Gastrocnemius medialis (tissue), 4 donors: ENCODE results near the gene SLC39A11. TPM values are rescaled to one million over a fixed set of nuclear protein-coding genes. Genes with fewer than 3 reads are reported as not detected.

Source experiments
- ATAC-seq, 2 donors: fragments of 150-250 bp; one replicate each; pipeline ENCODE4 v1.9.1; 2016
- DNase-seq, 2 donors: peaks; one replicate each; pipeline ENCODE4 v3.0.0-alpha.2; 2019
- H3K27ac ChIP-seq, 4 donors: fragments of 200-600 bp; sonication (generic); 1 replicate in 1 of 4; 2 replicates in 3 of 4; pipeline ENCODE4 v1.5.1; 2016 to 2018; ENCODE audit warnings: mild to moderate bottlenecking in 2 of 4, moderate library complexity in 1 of 4
- H3K27me3 ChIP-seq, 3 donors: fragments of 200-600 bp; sonication (generic) in 2 of 3; 1 replicate in 1 of 3; 2 replicates in 2 of 3; pipeline versions ENCODE4 v1.5.1 to v1.6.0; 2016 to 2019; ENCODE audit warnings: mild to moderate bottlenecking in 1 of 3, moderate library complexity in 1 of 3
- H3K36me3 ChIP-seq, 2 donors: fragments of 200-600 bp; sonication (generic) in 1 of 2; one replicate each; pipeline ENCODE4 v1.5.1; 2017 to 2018
- H3K4me1 ChIP-seq, 2 donors: fragments of 200-600 bp; sonication (generic) in 1 of 2; one replicate each; pipeline ENCODE4 v1.5.1; 2016 to 2017; ENCODE audit warnings: mild to moderate bottlenecking in 2 of 2
- H3K4me3 ChIP-seq, 4 donors: fragments of 200-600 bp; sonication (generic) in 3 of 4; 1 replicate in 1 of 4; 2 replicates in 3 of 4; pipeline ENCODE4 v1.5.1; 2016 to 2019; ENCODE audit warnings: mild to moderate bottlenecking in 2 of 4
- H3K9me3 ChIP-seq, 3 donors: fragments of 200-600 bp; sonication (generic) in 2 of 3; 1 replicate in 1 of 3; 2 replicates in 2 of 3; pipeline ENCODE4 v1.5.1; 2016 to 2019
- CTCF ChIP-seq, 5 experiments: fragments of 450-650 bp in 3 of 5; fragments of 200-600 bp in 2 of 5; sonication (generic) in 2 of 5; IDR thresholded peaks in 4 of 5; conservative IDR thresholded peaks in 1 of 5; 1 replicate in 4 of 5; 2 replicates in 1 of 5; pipeline ENCODE4 v1.5.1; 2016 to 2019; ENCODE audit warnings: antibody characterized with exemption in 5 of 5, mild to moderate bottlenecking in 3 of 5, moderate library complexity in 3 of 5
- POLR2A ChIP-seq, 2 donors: fragments of 450-650 bp; IDR thresholded peaks; one replicate each; pipeline ENCODE4 v1.6.1; 2017; ENCODE audit warnings: antibody characterized with exemption in 2 of 2, mild to moderate bottlenecking in 2 of 2, moderate library complexity in 2 of 2
- in situ Hi-C, 4 donors: fragments of 200-750 bp; cut with MboI; loops; one replicate each; pipeline versions ENCODE4 v1.15.0 to v1.8.0; 2017; ENCODE audit warnings: low sequenced_read_pairs in 4 of 4
- intact Hi-C: fragments of 100-400 bp; cut with DNase I; formaldehyde crosslinking; loops from one replicate; pipeline ENCODE4 v1.15.1; 2023; ENCODE audit warnings: low total_unique reads
- total RNA-seq, 4 donors: library from RNA; depleted of rRNA; stranded (reverse); fragments of >200 nt; gene quantifications; one replicate each; pipeline versions ENCODE4 v1.1.0 to v1.2.3, GENCODE V29; 2016

The SLC39A11 gene
- total RNA-seq, 4 donors from 2014 or later: 7.6 to 28.4 (median 10.7) TPM

- no peak overlapping the region for H3K27ac ChIP-seq
- no peak overlapping the region for H3K4me3 ChIP-seq
- H3K4me1 ChIP-seq: no peaks in the 10 kb centered on the region
- peaks cover 0 to 9% (median 0%) of the 10 kb centered on the region in 3 donors for H3K27me3 ChIP-seq
- TF ChIP-seq CTCF (IDR thresholded peaks at IDR 0.05 in 4 of 5, conservative IDR thresholded peaks at IDR 0.05 in 1 of 5) (no peak), POLR2A (IDR thresholded peaks at IDR 0.05) (no peak)
- in situ Hi-C loops (no loop called here), intact Hi-C loops (no loop called here)
- ATAC-seq: no peak
- H3K9me3 ChIP-seq: no peaks in the 10 kb centered on the region
- no peaks in the 10 kb centered on the region for H3K36me3 ChIP-seq
- DNase-seq: no peak
Measured at GRCh38 chr17:72624652-72625051, 467.8 kb downstream of the SLC39A11 start.

DNA sequence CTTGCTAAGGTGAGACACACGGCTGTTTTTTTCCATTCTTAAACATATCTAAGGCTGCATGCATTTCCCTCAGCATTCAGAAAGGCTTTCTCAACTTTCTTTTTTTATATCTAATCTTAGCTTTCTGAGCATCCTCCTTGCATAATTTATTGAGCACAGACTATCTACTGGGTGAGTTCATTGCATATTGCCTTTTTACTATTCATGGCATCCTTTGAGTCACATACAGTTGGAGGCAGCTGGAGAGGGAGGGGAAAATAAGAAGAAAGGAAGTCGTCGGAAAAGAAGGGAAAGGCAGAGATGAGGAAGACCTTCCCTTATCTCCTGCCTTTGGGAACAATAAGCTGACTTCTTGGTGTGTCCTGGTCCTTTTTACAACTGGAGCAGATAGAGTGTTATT lies 468.3 kb downstream of the SLC39A11 start:
- no peak for TF ChIP-seq CTCF (IDR thresholded peaks at IDR 0.05 in 4 of 5, conservative IDR thresholded peaks at IDR 0.05 in 1 of 5)
- no peak for TF ChIP-seq POLR2A (IDR thresholded peaks at IDR 0.05)
- Histone ChIP-seq H3K27me3 (peaks cover 0 to 9% (median under 1%) of the 10 kb centered on the region in 3 donors), H3K36me3 (no peaks in the 10 kb centered on the region), H3K9me3 (no peaks in the 10 kb centered on the region), H3K27ac (no peak overlapping the region), H3K4me3 (no peak overlapping the region), H3K4me1 (no peaks in the 10 kb centered on the region)
- no peak for ATAC-seq
- intact Hi-C loops (no loop called here), in situ Hi-C loops (no loop called here)
- no peak for DNase-seq

DNA sequence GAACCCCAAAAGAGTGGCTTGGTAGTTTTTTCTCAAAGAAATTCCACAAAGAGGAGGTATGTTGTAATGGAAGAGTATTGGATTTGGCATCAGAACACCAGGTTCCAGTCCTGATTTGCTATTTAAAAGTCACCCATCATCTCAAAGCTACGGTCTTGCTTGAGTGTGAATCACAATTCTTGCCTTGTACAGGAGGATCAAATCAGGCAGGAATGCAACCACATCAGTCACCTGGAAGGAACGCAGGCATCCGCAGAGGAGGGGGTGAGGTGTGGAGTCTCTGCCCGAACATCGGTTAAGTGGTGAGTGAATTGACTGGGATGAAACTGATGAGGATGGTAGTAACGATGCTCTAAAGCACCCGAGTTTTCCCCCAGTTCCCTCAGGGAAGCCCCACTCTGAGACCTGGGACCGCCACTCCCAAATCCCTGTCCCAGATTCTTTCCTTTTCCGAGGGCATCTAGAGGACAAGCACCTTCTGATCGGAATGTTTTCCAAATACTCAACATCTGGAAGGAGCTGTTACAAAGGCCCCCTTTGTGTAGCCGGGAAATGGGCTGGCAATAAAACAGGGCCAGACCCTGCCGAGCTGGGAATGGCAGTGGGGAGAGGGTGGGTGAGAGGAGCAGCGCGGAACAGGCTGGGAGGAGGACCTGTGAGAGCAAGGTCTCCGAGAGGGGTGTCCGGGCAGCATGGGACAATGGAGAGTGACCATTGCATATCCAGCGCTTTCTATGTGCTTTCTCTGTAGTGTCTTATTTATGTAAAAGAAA lies 469.6 kb downstream of the SLC39A11 start:
- DNase-seq (no peak), ATAC-seq (no peak)
- no peaks in the 10 kb centered on the region for H3K9me3 ChIP-seq
- in situ Hi-C loops: no loop called here
- TF ChIP-seq POLR2A (IDR thresholded peaks at IDR 0.05): no peak
- no peak for TF ChIP-seq CTCF (IDR thresholded peaks at IDR 0.05 in 4 of 5, conservative IDR thresholded peaks at IDR 0.05 in 1 of 5)
- intact Hi-C loops: no loop called here
- H3K4me1 ChIP-seq: no peaks in the 10 kb centered on the region
- no peak overlapping the region for H3K4me3 ChIP-seq
- H3K36me3 ChIP-seq: no peaks in the 10 kb centered on the region
- no peak overlapping the region for H3K27ac ChIP-seq
- peaks cover 2 to 9% (median 5%) of the 10 kb centered on the region in 3 donors for H3K27me3 ChIP-seq

GRCh38 chr17:72619976-72620650 lies 472.4 kb downstream of the SLC39A11 start:
- DNase-seq (no peak), ATAC-seq (no peak)
- Histone ChIP-seq H3K27me3 (peaks cover 2 to 9% (median 5%) of the 10 kb centered on the region in 3 donors), H3K4me3 (no peak overlapping the region), H3K27ac (no peak overlapping the region), H3K4me1 (no peaks in the 10 kb centered on the region), H3K36me3 (no peaks in the 10 kb centered on the region), H3K9me3 (no peaks in the 10 kb centered on the region)
- TF ChIP-seq POLR2A (IDR thresholded peaks at IDR 0.05) (no peak), CTCF (IDR thresholded peaks at IDR 0.05 in 4 of 5, conservative IDR thresholded peaks at IDR 0.05 in 1 of 5) (no peak)
- intact Hi-C loops (no loop called here), in situ Hi-C loops (no loop called here)
